ENCODE measurements around the gene DDA1. TPM values are rescaled to one million over a fixed set of nuclear protein-coding genes. Genes with fewer than 3 reads are reported as not detected.

DDA1 gene
- total and polyA plus RNA-seq, 3 experiments from 2014 or later: 34.7 to 51.1 (median 47.9) TPM

DNA sequence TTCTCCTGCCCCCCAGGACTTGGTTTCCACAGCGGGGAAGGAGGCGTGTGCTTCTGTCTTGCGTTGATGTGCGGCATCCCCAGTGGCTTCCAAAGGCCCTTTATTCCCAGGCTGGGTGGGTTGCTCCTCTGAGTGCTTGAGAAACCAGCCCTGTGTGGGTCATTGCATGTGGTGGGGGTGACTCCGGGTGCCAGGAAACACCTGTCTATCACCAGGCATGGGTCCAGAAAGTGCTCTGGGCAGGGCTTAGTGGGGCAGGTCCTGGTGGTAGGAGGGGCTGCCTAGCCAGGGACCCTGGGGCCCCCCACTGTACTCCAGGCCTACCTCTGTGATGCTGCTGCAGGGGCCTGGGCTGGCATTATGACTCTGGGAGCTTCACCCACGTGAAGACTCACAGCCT lies 9.6 kb downstream of the DDA1 start:
- no peaks in the 10 kb centered on the region for H3K4me1 ChIP-seq (ENCODE audit: insufficient read depth, low read length)
- no peaks in the 10 kb centered on the region for H3K27me3 Mint-ChIP-seq
- H3K27ac Mint-ChIP-seq: no peak overlapping the region
- peaks cover 0 to 59% (median 5%) of the 10 kb centered on the region in 3 donors for H3K36me3 Mint-ChIP-seq
- H3K27me3 ChIP-seq (ENCODE audit: insufficient read depth, low read length, poor library complexity, severe bottlenecking): no peaks in the 10 kb centered on the region
- H3K4me3 ChIP-seq (ENCODE audit: low read length): no peak overlapping the region
- no peak for DNase-seq
- no peaks in the 10 kb centered on the region for H3K9me3 Mint-ChIP-seq
- H3K9me3 ChIP-seq (ENCODE audit: low read length): no peaks in the 10 kb centered on the region
- ChIA-PET CTCF (interaction anchor here (0.6 kb wide), 1 partner anchor 26 kb away, joined by 3 read pairs; no protein-coding TSS in a partner anchor), POLR2A (no interaction called here)
- no peak overlapping the region for H3K4me3 Mint-ChIP-seq
- H3K36me3 ChIP-seq (ENCODE audit: insufficient read depth, low read length): peaks cover 15% of the 10 kb centered on the region
- H3K4me1 Mint-ChIP-seq: peaks cover 0 to 10% (median 9%) of the 10 kb centered on the region in 3 donors
- H3K27ac ChIP-seq (ENCODE audit: low read depth, low read length): no peak overlapping the region

DNA sequence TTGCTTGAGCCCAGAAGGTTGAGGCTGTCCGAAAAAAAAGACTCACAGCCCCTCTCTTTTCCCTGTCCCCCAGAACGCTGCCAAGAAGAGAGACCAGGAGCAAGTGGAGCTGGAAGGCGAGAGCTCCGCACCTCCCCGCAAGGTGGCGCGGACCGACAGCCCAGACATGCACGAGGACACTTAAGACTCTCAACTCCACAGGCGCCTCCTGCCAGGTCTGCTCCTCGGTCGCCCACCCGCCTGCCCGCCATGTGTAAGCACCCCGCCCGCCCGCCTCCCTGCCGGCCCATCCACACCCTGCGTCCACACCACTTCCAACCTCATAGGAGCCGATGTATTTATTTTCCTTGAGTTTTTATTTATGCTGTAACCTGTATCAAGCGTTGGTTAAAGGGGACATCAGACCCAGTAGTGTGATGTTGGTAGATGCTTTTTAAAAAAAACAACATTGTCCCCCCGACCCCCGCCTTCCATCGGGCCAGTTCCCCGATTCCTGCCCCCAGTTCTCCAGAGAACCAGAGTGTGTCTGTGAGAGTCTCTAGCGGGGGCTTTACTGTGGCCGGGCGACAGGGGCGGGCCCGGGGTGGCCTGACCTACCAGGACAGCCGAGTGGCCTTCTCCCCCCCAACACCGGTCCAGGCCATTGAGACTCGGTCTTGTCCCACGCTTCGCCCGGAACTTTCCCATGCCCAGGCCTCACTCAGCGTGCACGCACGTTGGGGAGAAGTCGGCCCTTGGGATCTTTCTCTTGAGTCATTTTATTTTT lies 10.3 kb downstream of the DDA1 start:
- peaks cover 0 to 10% (median 9%) of the 10 kb centered on the region in 3 donors for H3K4me1 Mint-ChIP-seq
- POLR2A ChIA-PET: no interaction called here

DNA sequence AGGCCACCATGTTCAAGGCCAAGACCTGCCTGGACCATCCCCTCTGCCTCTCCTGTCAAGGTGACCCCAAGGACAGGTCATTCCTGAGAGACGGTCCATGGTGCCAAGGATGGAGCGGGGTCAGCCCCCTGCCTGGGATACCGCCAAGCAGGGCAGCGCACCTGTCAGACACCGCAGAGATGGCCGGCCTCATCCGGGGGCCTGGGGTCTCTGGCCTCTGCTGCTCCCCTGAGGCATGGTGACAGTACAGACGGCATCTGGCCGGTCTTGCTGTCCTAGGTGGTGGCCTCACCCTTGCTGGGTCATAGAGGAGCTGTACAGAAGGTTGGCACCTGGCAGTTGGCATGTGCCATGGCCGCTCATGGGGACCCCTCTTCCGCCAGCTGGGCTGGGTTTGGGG lies 11.1 kb downstream of the DDA1 start:
- peaks cover 0 to 10% (median 9%) of the 10 kb centered on the region in 3 donors for H3K4me1 Mint-ChIP-seq
- DNase-seq: no peak
- no peaks in the 10 kb centered on the region for H3K9me3 ChIP-seq (ENCODE audit: low read length)
- no peaks in the 10 kb centered on the region for H3K4me1 ChIP-seq (ENCODE audit: insufficient read depth, low read length)
- no peaks in the 10 kb centered on the region for H3K9me3 Mint-ChIP-seq
- no peak overlapping the region for H3K27ac Mint-ChIP-seq
- no peak overlapping the region for H3K27ac ChIP-seq (ENCODE audit: low read depth, low read length)
- H3K4me3 ChIP-seq (ENCODE audit: low read length): no peak overlapping the region
- H3K36me3 Mint-ChIP-seq: peaks cover 0 to 48% (median 5%) of the 10 kb centered on the region in 3 donors
- POLR2A ChIA-PET: no interaction called here
- CTCF ChIA-PET: interaction anchor here (0.9 kb wide), 1 partner anchor 11 kb away, joined by 3 read pairs; the partner anchor contains the start of gene DDA1
- no peaks in the 10 kb centered on the region for H3K27me3 ChIP-seq (ENCODE audit: insufficient read depth, low read length, poor library complexity, severe bottlenecking)
- no peak overlapping the region for H3K4me3 Mint-ChIP-seq
- H3K36me3 ChIP-seq (ENCODE audit: insufficient read depth, low read length): peaks cover 6% of the 10 kb centered on the region
- H3K27me3 Mint-ChIP-seq: no peaks in the 10 kb centered on the region

More for the DNA sequence above, 10.3 kb downstream of the DDA1 start:
- no peak for DNase-seq
- CTCF ChIA-PET: no interaction called here
- Mint-ChIP-seq H3K27ac (no peak overlapping the region), H3K9me3 (no peaks in the 10 kb centered on the region), H3K4me3 (no peak overlapping the region), H3K36me3 (peaks cover 0 to 52% (median 5%) of the 10 kb centered on the region in 3 donors), H3K27me3 (no peaks in the 10 kb centered on the region)
- no peaks in the 10 kb centered on the region for H3K9me3 ChIP-seq (ENCODE audit: low read length)
- H3K4me3 ChIP-seq (ENCODE audit: low read length): no peak overlapping the region
- no peaks in the 10 kb centered on the region for H3K27me3 ChIP-seq (ENCODE audit: insufficient read depth, low read length, poor library complexity, severe bottlenecking)
- no peak overlapping the region for H3K27ac ChIP-seq (ENCODE audit: low read depth, low read length)
- H3K36me3 ChIP-seq (ENCODE audit: insufficient read depth, low read length): peaks cover 8% of the 10 kb centered on the region
- H3K4me1 ChIP-seq (ENCODE audit: insufficient read depth, low read length): no peaks in the 10 kb centered on the region

DNA sequence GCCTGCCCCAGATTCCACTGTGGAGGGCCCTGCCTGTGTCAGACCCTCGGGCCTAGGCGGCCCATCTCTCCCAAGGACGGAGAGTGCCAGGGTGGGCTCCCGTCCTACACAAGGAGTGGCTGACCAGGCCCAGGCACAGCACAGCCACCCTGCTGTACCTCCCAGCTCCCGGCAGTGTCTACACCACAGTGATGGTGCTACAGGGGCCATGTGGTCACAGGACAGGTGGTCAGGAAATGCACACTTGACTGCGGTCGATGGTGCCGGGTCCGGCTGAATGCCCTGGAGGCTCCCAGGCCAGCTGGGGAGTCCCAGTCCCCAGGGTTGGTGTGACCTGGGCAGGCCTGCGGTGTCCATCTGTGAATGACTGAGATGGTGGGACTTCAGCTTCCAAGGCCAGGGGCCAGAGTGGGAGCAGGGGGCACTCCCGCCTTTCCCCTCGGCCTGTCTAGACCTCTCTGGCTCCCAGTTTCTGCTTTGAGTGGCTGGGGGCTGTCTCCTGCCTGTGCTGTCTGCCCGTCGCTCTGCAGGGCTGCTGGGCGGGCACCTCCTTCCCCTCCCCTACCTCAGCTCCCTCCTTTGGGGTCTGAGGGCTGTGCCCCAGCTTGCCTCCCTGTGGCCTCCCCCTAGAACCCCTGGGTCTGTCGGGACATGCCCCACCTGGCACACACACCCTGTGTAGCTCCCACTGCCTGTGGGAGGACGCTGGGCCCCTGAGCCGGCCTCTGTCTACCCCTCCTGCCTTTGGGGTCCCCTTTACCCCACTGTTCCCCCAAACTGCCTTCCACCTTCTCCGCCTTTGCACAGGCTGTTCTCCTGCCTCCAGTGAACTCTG lies 12.5 kb downstream of the DDA1 start:
- no peaks in the 10 kb centered on the region for H3K27me3 Mint-ChIP-seq
- Histone ChIP-seq H3K27me3 (ENCODE audit: insufficient read depth, low read length, poor library complexity, severe bottlenecking) (no peaks in the 10 kb centered on the region), H3K36me3 (ENCODE audit: insufficient read depth, low read length) (no peaks in the 10 kb centered on the region), H3K27ac (ENCODE audit: low read depth, low read length) (no peak overlapping the region), H3K9me3 (ENCODE audit: low read length) (no peaks in the 10 kb centered on the region), H3K4me3 (ENCODE audit: low read length) (no peak overlapping the region), H3K4me1 (ENCODE audit: insufficient read depth, low read length) (no peaks in the 10 kb centered on the region)
- CTCF ChIA-PET: interaction anchor here (1.1 to 1.3 kb wide), 2 partner anchors 12 to 174 kb away, joined by 3 read pairs; no protein-coding TSS in a partner anchor
- H3K9me3 Mint-ChIP-seq: no peaks in the 10 kb centered on the region
- no peak for DNase-seq
- peaks cover 0 to 10% (median 9%) of the 10 kb centered on the region in 3 donors for H3K4me1 Mint-ChIP-seq
- H3K4me3 Mint-ChIP-seq: no peak overlapping the region
- H3K27ac Mint-ChIP-seq: no peak overlapping the region
- H3K36me3 Mint-ChIP-seq: peaks cover 0 to 38% (median 5%) of the 10 kb centered on the region in 3 donors
- POLR2A ChIA-PET: no interaction called here

DNA sequence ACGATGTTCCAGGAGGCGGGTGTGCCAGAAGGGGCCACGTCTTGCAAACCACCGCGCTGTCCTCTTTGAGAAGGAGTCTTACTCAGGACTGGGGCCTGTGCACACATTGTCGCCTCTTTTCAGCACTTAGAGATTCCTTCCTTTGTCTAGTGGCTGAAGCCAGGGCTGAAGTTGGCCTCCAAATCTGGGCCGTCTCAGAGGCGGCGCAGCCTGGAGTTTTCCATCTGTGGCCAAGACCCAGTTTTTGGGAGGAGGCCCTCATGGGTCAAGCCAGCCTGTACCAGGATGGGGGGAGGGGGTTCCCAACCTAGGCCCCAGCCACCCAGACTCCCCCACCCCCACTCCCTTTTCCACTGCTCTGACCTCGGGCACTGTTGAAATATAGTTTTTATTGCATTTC lies 13.5 kb downstream of the DDA1 start:
- peaks cover 0 to 31% (median 5%) of the 10 kb centered on the region in 3 donors for H3K36me3 Mint-ChIP-seq
- CTCF ChIA-PET: no interaction called here
- H3K4me1 Mint-ChIP-seq: peaks cover 0 to 12% (median 9%) of the 10 kb centered on the region in 3 donors
- Histone ChIP-seq H3K27ac (ENCODE audit: low read depth, low read length) (no peak overlapping the region), H3K4me3 (ENCODE audit: low read length) (no peak overlapping the region), H3K36me3 (ENCODE audit: insufficient read depth, low read length) (no peaks in the 10 kb centered on the region), H3K27me3 (ENCODE audit: insufficient read depth, low read length, poor library complexity, severe bottlenecking) (no peaks in the 10 kb centered on the region), H3K9me3 (ENCODE audit: low read length) (no peaks in the 10 kb centered on the region), H3K4me1 (ENCODE audit: insufficient read depth, low read length) (no peaks in the 10 kb centered on the region)
- no peaks in the 10 kb centered on the region for H3K27me3 Mint-ChIP-seq
- H3K9me3 Mint-ChIP-seq: no peaks in the 10 kb centered on the region
- no peak overlapping the region for H3K27ac Mint-ChIP-seq
- POLR2A ChIA-PET: no interaction called here
- no peak for DNase-seq
- no peak overlapping the region for H3K4me3 Mint-ChIP-seq

DNA sequence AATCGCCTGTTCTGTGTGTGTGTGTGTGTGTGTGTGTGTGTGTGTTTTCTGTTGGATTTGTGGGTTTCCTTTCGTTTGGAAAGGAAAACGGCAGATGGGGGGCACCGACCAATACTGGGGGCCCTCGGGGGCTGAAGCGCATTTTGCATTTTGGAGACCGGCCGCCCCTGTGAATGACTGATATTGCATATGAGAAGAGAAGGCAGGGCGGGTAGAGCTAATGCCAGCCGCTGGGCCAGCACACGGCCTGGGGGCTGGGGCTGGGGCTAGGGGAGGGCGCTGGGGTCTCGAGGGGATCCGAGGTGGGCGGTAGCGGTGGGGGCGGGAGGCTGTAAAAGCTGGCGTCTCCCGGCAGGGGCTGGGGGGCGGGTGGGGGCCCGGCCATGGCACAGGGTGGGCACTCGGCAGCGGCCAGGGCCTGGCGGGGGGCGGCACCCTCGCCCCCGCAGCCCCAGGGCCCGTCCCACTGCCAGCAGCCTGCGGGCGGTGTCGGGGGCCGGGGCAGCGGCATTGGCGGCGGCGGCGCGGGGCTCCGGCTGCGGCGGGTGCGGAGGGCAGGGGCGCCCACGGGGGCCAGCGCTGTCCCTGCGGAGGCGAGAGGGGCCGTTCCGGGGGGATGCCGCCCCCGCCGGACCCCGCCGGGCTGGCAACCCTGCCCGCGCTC lies 14.1 kb downstream of the DDA1 start:
- Histone ChIP-seq H3K27me3 (ENCODE audit: insufficient read depth, low read length, poor library complexity, severe bottlenecking) (no peaks in the 10 kb centered on the region), H3K36me3 (ENCODE audit: insufficient read depth, low read length) (no peaks in the 10 kb centered on the region), H3K27ac (ENCODE audit: low read depth, low read length) (no peak overlapping the region), H3K4me1 (ENCODE audit: insufficient read depth, low read length) (no peaks in the 10 kb centered on the region), H3K9me3 (ENCODE audit: low read length) (no peaks in the 10 kb centered on the region), H3K4me3 (ENCODE audit: low read length) (no peak overlapping the region)
- CTCF ChIA-PET: no interaction called here
- peaks cover 0 to 30% (median 5%) of the 10 kb centered on the region in 3 donors for H3K36me3 Mint-ChIP-seq
- peaks cover 0 to 14% (median 9%) of the 10 kb centered on the region in 3 donors for H3K4me1 Mint-ChIP-seq
- POLR2A ChIA-PET: no interaction called here
- DNase-seq: no peak
- H3K27ac Mint-ChIP-seq: no peak overlapping the region
- no peaks in the 10 kb centered on the region for H3K27me3 Mint-ChIP-seq
- H3K9me3 Mint-ChIP-seq: no peaks in the 10 kb centered on the region
- peak overlapping the region in 1 of 7 donors; percentile 19 for H3K4me3 Mint-ChIP-seq

DNA sequence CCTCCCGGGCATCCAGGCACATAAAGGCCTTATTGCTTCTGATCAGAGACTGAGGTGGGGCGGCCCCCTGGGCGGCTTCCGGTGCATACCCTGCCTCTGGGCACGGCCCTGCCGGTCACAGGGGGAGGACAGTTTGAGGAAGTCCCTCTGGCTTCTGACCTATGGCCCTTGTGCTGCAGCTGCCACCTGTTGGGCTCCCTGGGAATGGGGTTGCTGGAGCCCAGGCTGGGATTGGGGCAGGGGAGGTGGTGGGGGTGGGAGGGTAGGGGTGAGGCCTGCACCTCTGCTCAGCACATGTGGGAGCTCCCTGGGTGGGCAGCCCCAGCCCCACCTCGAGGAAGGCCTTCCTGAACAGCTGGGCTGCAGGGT lies 14.6 kb downstream of the DDA1 start:
- ChIA-PET POLR2A (no interaction called here), CTCF (interaction anchor here (1.0 kb wide), 1 partner anchor 12 kb away, joined by 6 read pairs; no protein-coding TSS in a partner anchor)
- no peak overlapping the region for H3K4me3 ChIP-seq (ENCODE audit: low read length)
- peak overlapping the region in 1 of 7 donors; percentile 24 for H3K4me3 Mint-ChIP-seq
- H3K4me1 Mint-ChIP-seq: peaks cover 0 to 14% (median 9%) of the 10 kb centered on the region in 3 donors
- no peaks in the 10 kb centered on the region for H3K9me3 ChIP-seq (ENCODE audit: low read length)
- no peak overlapping the region for H3K27ac Mint-ChIP-seq
- H3K27me3 ChIP-seq (ENCODE audit: insufficient read depth, low read length, poor library complexity, severe bottlenecking): no peaks in the 10 kb centered on the region
- H3K27me3 Mint-ChIP-seq: no peaks in the 10 kb centered on the region
- DNase-seq: no peak
- peaks cover under 1% of the 10 kb centered on the region for H3K4me1 ChIP-seq (ENCODE audit: insufficient read depth, low read length)
- H3K36me3 Mint-ChIP-seq: peaks cover 0 to 30% (median 5%) of the 10 kb centered on the region in 3 donors
- H3K27ac ChIP-seq (ENCODE audit: low read depth, low read length): no peak overlapping the region
- no peaks in the 10 kb centered on the region for H3K9me3 Mint-ChIP-seq
- no peaks in the 10 kb centered on the region for H3K36me3 ChIP-seq (ENCODE audit: insufficient read depth, low read length)

Measured in CD8-positive, alpha-beta memory T cell (primary cell).